Activated gamma-delta T cell (primary cell): ENCODE data around the gene CD52.

Experiments
- DNase-seq: peaks from one replicate; lab custom pipeline; 2025; lab: John Stamatoyannopoulos, UW

The CD52 gene

DNA sequence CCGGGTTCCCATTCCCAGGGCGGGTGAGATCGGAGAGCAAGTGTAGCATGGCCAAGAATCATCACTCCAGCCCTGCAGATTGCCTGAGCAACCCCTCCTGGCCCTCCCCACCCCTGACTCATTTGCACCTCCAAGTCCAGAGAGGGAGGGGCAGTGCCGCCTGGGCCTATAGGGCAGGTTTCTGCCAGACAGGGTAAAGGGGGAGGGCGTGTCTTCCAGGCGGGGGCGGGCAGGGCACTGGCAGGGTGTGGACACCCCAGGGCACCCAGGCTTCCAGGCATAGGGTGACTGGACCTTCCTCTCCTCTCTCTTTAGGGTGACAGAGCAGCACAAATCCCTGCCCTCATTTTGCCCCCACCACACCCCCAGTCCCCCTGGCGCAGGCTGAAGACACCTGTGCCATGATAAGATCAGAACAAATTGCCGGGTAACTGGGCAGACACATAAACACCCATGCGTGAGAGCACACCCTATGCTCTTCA lies 39.4 kb downstream of the CD52 start:
- DNase-seq, result no peak

DNA sequence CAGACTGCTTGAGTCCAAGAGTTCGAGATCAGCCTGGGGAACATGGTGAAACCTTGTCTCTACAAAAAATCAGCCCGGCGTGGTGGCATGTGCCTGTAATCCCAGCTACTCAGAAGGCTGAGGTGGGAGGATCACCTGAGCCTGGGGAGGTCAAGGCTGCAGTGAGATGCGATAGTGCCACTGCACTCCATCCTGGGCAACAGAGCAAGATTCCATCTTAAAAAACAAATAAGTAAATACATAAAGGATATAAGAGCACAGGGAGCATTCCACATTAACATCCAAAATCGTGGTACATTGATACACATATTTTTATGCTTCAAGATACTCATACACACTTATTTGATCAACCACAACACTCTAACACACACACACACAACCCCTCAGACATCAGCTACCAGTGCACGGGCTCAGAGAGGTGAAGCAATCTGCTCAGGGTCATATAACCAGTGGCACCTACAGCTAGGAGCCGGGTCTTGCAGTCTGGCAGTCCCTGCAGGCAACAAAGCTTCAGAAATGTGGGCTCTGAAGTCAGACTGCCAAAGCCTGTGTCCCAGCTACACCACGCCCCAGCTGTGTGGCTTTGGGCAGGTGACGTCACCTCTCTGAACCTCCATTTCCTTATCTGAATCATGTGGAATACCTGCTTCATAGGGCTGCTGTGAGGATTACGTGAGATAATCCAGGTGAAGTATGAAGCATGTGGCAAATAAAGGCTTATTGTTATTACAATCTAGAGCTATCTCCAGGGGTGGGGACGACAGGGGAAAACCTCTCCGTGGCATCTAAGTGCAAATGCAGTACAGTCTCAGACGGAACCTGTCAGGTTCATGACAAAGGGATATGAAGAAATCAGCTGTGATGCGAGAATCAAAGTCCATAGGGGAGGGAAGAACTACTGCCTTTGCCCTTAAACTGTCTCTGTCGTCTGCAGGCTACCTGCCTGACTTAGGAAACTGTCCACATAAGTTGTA lies 40.9 kb downstream of the CD52 start:
- no peak for DNase-seq

DNA sequence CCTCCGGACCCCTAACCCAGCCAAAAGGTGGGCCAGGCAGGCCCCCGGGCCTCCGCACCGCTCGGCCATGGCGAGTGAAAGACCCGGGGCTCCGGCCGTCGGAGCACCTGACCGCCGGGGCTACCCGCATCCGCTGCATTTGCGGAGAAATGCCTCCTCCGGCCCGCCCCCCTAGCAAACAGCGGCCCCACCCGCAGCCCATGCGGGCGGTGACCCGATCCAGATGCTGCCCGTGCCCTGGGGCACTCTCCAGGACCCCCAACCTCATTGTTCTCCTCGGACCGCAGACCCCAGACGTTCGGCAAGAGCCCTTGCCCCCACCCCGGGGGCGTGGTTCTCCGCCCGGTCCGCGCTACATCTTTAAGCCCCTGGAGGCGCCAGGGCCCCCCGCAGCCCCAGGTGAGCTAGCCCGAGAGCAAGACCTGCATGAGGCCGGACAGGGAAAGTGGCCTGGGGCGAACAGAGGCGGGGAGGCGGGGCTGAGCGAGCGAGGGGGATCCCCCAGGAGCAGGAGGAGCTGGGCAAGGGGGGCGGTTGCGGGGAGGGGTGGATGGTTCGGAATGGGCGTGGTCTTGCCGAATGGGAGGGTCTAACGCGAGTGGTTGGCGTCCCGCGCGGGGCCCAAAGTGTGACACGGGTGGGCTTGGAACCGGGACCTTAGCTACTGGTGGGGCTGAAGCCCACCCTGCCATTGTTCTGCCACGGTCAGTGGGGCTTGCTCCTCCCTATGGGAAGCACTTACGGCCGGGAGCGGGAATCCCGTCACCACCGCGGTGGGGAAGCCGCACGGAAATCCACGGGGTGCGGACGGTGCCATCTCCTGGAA lies 42.4 kb downstream of the CD52 start:
- DNase-seq, result no peak

DNA sequence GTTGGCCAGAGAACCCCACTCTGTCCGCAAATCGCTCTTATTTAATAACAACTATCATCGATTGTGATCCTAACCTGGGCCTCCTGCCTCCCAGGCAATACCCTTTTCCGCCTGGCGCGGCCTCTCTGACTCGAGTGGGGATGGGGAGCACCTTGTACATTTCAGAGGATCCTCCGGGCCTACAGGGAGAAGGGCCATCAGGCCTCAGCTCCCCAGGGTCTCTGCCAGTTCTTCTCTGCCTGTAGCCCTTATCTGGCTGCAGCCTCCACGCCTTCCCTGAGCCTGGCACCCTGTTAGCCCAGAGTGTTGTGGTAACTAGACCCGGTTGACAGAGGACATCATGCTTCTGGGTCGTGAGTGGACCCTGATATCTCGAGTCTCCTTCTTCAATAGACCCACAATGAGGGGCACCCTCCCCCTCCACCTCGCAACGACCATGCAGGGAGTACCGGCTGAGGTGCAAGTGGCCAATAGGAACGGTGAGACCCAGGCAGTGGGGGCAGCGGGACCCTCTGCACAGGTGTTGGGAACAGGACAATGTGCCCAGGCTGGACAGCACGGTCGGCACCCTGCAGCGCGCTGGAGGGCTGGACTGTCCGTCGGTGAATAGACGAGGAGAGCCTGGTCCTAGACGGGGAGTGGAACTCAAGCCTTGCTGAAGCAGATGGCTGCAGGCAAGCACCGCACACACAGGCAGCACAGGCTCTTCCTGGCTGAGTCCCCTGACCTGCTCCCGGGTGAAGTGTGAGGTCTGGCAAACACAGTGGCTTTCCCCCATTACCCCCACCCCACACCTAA lies 43.2 kb downstream of the CD52 start:
- no peak for DNase-seq

DNA sequence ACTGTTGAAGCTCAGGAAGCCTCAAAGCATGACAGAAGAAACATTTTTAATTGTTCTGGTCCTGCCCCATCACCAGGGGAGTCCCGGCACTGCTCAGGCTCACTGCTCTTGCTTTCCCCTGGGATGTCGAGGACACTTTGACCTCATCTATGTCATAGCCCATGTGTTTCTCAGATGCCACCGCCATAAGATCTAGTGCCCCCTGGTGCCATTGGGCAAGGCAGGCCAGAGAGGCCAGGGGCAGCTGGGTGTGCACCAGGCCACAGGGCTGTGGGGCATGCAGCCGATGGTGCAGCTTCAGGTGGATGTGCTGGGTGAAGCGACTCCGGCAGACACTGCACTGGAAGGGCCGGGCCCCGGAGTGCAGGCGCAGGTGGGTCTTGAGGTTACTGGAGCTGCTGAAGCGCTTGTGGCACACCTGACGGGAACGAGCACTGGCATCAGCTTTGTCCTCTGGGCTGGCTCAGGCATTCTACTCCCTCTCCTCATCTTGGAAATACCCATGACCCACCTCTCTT lies 43.9 kb downstream of the CD52 start:
- no peak for DNase-seq

DNA sequence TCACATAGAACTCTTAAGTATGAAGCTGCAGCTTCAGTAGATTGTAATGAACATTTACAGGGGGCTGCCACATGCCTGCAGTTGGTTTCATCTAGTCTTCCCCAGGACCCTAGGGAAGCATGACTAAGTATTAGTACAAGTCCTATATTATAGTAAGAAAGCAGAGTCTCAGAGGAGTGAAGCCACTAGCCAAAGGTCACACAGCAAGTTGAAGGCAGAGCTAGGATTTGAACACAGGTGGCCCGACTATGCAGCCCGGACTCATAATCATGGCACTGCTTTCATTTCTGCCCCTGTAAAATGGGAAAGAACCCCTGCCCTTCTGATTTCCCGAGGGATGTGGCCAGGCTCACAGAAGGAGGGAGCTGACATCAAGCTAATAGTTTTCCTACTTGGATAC lies 44.6 kb downstream of the CD52 start:
- no peak for DNase-seq

DNA sequence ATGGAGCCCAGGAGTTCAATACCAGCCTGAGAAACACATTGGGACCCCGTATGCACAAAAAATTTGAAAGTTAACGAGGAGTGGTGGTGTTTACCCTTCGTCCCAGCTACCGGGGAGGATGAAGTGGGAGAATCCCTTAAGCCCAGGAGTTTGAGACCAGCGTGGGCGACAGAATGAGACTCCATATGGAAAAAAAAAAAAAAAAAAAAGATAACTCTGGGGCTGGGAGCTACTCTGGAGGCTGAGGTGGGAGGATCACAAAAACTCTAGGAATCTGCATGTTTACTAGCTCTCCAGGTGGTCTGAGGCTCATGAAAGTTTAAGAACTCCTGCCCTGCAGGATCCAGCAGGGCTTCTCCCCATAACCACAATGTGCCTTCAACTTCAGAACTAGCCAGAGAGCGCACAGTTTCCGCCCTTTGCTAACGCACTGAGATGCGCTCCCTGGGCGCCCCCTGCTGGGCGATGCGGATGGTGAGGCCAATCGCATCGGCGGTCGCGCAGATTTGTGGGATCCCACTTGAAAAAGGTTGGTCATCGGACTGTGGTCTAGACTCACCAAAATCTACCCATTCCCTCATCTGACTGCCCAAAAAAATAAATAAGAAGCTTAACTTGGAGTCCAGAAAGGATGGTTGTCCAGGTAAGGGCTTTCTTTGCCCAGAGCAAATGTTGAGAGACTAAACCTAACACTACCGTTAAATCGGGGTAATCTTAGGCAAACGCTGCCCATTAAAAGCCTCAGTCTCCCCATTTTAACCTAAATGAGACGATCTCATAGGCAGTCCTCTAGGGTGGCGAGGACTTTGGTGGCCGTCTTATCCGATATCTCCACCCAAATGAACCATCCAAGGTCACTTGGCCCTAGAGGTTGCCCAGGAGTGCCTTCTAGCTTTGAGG lies 46.0 kb downstream of the CD52 start:
- DNase-seq, result peak; percentile 62

DNA sequence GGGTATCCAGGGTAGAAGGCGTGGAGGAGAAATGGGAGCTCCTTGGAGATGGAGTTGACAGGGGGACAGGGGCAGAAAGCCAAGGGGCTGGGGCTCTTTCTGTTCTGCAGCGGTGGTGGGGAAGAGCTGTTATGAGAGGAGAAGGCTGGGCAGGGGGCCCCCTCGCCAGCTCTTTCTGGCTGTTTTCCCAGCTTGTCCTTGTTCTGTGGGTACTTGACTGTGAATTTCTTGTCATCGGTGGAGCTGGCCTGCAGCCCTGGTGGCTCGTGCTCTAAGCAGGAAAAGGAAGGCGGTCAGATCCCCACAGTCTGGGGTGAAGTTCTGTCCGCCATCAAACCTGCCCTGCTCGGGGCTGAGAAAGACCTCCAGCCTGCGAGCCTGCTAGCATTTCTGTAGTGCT lies 47.2 kb downstream of the CD52 start:
- DNase-seq, result no peak

DNA sequence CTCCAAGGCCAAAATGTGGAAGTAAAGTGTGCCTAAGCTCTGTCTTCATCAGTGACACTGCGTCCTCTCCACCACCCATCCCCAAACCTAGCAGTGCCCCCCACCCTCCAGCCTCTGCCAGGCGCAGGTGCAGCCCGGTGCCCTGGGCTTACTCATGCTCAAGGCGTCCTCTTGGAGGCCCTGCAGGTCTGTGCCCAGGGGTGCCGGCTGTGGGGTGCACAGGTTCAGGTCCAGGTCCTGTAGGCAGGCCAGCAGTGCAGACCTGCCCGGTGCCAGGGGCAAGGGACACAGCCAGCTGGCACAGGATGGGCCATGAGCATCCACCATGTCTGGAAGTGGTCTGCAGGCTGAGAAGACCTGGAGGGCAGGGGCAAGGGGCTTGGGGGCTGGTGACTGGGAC lies 49.7 kb downstream of the CD52 start:
- DNase-seq, result no peak

DNA sequence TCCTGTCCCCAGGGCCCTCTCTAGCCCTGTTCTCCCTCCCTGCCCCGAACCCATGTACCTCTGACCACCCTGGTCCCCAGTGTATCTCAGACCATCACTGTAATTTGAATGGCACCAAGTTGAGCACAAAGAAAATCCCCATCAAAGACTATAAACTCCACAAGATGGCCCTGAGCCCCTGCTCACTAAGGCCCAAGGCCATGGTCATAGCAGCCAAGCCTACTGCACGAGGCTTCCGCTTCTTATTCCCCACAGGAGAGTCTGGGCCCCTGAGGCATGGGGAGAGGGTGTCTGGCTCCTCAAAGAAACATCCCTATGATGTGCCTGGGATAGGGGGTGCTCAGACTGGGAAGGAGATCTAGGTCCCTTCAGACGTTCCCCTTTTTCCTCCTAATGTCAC lies 50.2 kb downstream of the CD52 start:
- DNase-seq, result no peak

DNA sequence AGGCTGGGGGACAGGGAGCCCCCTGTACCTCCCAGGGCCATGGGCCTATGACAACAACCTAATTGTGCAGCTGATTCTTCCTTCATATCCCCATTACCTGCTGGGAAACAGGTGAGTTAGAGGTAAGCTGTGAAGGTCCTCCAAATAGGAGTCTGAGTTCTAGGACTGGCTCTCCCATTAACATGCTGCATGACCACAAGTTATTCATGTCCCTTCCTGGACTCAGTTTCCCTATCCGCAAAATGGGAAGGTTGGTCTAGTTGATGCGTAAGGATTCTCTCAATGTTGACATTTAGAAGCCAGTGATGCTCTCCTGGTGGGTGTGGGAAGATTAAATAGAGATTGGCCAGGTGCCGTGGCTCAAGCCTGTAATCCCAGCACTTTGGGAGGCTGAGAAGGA lies 50.7 kb downstream of the CD52 start:
- DNase-seq, result no peak
